HuH-7 (cell line): Measurements from ENCODE around the gene PER2.

Experiments used
- DNase-seq: peaks from one replicate; pipeline ENCODE4 v3.0.0; 2011; ENCODE audit warnings: low spot score

Gene PER2

DNA sequence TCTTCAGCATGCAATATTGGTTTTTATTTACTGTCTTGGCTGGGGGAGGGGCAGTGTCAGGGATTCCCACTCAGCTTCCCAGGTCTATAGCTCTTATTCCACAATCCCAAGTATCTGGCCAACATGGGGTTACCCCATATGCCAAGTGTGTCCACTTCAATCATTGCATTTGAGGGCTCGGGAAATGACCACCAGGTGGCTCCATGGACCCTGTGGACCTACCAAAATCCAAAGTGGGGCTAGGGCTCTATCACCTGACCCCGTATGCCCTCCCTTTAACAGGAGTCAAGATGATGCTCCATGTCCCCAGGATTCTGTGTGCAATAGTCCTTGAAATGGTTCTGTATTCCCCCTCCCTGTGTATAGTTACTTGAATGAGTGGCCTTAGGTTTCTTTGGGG, 19.8 kb upstream of the PER2 start:
- no peak for DNase-seq

DNA sequence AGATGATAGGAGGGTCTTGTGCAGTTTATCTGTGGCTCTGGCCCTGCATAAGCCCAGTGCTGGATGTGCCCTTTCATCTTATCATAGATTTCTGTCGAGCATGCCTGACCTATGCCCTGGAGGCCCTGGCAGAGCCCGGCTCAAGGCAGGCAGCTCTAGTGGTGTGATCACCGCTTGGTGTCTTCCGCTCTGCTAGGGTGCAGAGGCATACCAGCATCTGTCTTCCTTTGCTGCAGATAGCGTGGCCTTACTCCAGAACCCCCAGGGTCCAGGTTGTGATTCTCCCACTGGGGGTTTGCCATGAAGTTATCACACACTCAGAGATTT, 18.2 kb upstream of the PER2 start:
- no peak for DNase-seq

DNA sequence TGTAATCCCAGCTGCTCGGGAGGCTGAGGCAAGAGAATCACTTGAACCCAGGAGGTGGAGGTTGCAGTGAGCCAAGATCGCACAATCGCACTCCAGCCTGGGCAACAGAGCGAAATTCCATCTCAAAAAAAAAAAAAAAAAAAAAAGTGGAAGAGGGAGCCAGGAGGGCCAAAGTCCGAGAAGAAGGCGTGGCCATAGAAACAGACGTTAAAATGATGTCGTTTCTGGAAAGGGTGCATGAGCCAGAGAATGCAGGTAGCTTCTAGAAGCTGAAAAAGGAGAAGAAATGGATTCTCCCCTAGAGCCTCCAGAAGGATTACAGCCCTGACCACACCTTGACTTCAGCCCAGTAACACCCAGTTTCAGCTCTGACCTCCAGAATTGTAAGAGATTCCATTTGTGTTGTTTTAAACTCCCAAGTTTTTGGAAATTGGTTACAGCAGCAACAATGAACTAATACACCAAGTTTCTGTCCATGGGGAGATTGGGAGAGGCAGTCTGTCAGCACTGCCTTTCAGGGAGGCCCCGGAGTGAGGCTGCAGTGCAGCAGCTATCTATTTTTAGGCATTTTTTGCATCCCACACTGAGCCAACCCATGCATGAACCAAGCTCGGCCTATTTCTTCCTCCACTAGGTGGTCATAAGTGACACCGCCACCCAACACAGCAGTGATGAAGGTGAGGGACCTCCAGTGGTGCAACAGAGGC, 17.7 kb upstream of the PER2 start:
- DNase-seq = no peak

DNA sequence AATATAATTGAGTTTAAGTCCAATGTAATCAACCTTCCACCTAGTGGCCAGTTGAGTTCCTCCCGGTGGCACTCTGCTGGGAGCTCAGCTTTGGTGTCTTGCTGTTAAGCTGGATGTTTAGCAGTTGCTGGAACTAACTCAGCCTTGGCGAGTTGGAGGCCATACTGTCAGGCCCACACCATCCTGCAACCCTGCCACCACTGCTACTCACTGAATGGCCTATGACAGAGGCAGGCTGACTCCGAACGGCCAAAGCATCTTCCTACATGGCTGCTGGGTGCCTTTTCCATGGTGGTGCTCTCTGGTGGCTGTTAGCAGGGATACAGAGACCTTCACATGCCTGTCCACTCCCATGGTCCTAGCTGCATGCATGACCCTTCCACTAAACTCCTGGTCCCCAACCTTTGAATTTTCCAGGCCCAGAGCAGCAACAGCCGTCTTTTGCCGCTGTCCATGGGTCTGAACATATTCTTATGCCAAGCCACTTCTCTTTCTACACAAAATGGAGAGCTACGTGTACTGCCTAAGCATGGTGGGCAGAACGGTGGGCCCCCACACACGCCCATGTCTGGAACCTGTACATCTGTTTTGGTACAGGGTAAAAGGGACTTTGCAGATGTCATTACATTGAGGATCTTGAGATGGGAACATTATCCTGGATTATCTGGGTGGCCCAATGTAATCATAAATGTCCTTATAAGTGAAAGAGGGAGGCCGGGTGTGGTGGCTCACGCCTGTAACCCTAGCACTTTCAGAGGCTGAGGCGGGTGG, 16.9 kb upstream of the PER2 start:
- no peak for DNase-seq

DNA sequence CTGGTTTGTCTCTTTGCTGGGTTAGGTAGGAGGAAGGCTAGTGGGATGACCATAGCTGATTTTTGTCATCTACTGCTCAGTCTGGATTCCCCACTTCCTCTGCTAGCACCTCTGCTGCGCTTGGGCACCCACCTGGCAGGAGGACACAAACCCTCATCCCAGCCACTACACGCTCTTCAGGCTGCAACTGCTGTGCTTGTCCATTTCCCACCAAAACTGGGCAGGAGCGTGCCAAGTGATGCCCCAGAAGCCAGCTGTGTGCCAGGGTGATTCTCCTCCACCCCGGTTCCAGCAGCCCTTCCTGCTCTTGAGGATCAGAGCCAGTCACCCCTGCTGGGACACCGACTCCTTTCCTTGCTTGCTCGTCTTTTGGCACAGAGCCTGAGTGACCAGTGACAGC, 15.7 kb upstream of the PER2 start:
- no peak for DNase-seq

DNA sequence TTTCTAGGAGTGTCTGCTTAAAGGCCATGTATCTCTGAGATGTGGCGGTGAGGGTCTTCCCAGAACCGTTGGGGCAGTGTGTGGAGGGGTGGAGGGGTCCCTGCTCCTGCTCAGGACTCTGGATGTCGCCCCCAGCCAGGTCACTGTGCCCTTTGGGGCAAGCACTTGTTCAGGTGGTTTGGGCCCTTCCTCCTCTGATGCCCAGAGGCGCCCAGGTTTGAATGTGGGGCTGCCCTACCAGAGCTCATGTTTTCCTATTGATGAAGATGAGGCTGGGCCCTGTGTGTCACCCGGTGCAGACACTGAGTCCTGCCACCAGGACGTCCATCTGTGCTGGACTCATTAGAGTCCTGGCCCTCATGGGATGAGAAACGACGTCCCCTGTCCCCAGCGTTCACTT, 14.3 kb upstream of the PER2 start:
- no peak for DNase-seq

DNA sequence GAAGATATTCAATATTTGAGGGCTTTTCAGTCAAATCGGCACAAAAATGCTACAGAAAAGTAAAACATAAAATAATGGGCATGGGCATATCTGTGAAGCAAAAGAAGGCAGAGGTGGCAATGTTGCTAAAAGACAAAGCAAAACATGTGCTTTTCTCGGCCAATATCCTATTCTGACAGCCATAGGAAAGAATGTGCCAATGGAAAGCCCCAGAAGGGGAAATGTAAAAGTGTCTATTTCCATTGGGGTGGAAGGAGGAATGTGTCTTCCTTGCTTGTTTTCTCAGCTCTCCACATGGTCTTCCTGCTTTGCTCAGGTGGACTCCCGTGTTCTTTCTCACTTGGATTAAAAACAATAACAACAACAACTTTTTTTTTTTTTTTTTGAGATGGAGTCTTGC, 13.7 kb upstream of the PER2 start:
- DNase-seq = no peak

DNA sequence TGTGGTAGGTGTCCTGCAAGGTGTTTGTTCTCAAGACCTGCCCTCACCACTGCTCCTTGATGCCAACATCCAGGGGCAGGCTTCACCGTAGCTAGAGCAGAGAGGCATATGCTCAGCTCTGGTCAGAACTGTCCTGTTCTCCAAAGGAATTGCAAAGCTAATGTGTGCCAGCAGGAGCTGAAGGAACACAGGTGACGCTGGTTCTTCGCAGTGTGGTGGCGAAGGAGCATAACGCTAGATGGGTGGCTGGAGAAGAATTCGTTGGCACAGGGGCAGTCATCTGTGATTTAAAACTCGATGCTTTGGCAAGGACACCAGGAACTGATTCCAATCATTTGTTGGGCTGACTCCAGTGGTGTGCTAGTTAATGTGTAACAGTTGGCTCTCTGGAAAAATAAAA, 11.4 kb upstream of the PER2 start:
- no peak for DNase-seq

DNA sequence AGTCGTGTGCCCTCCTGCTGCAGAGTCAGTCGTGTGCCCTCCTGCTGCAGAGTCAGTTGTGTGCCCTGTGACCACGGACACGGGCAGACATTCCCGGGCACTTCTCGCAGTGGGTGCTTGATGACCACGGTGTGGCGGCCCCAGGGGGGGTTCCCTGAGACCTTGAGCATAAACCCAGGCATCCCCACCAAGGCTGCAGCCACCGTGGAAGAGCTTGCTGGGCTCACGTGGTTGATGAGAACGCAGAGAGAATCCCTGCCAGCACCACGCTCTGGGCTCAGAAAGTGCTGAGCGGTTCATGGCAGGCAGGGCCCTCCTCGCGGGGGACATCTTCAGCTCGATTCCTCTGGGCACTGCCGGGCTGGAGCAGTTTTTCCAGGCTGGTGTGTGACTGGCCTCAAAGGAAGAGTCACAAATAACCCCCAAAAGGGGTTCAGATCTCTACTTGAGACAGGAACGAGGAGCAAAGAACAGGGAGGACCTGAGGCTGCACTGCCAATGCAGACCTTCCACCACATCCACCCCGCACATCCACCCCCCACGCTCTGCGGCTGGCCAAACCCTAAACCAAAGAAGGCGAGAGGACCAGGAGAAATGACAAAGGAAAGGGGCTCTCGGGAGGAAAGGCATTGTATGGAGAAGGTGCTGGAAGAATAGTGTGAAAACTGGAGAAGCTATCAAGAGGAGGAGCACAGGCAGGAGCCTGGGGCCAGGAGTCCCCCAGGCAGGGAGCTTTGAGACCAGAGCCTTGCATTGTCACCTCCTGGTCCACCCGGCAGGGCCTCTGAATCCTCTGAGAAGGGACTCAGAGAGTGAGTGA, 8.4 kb upstream of the PER2 start:
- DNase-seq = no peak

DNA sequence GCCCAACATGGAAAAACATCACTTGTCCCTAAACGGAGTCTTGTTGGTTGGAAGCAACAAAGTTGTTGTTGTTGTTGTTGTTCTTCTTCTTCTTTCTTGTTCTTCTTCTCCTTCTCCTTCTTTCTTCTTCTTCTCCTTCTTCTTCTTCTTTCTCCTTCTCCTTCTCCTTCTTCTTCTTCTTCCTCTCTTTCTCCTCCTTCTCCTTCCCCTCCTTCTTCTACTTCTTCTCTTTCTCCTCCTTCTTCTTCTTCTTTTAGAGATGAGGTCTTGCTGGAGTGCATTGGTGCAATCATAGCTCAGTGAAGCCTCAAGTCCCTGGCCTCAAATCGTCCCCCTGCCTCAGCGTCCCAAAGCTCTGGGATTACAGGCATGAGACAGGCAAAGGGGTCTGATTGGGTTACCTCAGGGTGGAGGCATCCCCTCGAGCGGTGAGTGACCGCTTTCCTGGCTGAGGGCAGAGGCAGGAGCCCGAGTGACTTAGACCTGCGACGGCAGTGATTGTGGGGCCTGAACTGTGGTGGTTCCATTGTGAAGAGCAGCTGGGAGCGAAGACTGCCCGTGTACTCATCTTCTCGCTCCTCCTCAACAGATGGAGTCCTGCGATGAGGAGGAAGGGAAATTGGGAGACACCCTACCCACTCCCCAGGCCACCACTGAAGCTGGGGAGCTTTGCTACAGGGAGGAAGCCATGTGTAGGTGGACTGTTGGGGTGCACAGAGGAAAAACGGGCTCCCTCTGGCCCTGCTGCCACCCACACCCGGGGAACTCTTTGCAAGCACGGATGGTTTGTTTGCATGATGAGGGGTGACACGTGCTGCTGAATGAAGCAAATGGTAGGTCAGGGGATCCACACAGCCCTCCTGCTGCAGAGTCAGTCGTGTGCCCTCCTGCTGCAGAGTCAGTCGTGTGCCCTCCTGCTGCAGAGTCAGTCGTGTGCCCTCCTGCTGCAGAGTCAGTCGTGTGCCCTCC, 7.0 kb upstream of the PER2 start:
- no peak for DNase-seq

DNA sequence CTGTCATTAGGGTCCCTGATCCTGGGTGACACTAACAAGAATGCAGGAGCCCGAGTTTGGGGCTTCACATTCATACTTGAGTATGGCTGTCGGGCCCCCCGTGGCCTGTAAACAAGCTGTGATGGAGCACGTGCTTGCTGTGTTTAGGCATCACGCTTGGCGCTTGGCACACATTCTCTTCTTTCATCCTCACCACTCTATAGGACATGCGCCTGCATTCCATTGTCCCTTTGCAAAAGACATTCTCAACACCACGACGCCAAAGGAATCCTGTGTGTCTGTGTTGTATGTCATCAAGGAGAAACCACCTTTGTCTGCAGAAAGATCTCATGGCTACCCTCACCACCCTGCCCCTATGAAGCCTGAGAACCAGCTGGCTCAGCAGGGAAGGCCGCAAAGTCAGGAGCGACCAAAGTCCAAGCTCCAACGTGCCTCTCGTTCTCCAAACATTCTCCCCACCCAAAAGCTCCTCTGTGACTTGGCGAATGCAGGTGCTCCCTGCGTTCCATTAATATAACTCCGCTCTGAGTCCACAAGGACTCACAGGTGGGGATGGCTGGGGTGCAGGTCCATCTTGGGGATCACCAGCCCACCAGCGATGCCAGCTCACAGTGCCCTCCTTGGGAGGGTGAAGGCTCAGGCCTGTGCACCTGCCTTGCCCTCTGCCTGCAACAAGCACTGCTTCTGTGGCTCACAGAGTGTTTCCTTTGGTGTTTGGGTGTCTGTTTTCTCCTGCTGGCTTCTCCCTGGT, 6.2 kb upstream of the PER2 start:
- DNase-seq = peak; percentile 50

DNA sequence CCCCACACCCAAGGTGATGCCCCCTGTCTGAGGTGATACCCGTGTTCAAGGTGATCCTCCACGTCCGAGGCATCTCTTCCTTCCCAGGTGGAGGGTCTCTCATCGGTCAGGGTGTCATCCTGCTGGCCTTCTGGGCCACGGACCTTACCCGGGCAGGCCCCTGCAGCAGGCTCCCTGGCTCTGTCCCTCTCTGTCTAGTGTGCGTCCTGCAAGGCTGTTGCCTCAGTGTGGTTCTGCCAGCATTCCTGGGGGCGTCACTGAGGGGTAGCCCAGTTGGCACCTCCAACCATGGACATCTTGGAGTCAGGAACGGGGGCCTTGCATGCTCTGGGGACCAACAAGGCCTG, 5.6 kb upstream of the PER2 start:
- no peak for DNase-seq

DNA sequence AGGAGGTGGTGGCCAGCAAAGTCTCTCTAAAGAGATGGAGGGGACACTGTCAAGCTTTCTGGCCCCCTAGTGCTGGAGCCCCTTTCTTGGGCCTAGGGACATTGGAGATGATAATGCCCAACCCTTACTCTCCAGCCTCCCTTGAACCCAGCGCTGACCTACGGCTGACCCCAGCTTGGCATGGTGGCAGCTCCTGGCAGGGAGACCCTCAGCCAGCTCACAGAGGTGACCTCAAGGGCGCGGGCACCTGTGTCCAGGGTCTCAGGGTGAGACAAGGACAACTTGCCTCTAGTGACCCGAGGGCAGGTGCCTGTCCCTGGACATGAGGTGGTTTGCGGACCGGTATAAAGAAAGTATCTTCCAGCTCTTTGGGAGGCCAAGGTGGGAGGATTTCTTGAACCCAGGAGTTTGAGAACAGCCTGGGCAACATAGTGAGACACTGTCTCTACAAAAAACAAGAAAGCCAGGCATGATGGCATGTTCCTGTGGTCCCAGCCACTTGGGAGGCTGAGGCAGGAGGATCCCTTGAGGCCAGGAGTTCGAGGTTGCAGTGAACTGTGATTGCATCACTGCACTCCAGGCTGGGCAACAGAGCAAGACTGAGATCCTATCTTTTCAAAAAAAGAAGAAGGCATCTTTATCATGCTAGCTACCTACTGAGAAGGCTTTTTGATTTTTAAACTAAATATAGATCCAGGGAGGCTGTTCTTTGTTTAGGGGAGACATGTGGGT, 3.3 kb upstream of the PER2 start:
- DNase-seq = no peak

DNA sequence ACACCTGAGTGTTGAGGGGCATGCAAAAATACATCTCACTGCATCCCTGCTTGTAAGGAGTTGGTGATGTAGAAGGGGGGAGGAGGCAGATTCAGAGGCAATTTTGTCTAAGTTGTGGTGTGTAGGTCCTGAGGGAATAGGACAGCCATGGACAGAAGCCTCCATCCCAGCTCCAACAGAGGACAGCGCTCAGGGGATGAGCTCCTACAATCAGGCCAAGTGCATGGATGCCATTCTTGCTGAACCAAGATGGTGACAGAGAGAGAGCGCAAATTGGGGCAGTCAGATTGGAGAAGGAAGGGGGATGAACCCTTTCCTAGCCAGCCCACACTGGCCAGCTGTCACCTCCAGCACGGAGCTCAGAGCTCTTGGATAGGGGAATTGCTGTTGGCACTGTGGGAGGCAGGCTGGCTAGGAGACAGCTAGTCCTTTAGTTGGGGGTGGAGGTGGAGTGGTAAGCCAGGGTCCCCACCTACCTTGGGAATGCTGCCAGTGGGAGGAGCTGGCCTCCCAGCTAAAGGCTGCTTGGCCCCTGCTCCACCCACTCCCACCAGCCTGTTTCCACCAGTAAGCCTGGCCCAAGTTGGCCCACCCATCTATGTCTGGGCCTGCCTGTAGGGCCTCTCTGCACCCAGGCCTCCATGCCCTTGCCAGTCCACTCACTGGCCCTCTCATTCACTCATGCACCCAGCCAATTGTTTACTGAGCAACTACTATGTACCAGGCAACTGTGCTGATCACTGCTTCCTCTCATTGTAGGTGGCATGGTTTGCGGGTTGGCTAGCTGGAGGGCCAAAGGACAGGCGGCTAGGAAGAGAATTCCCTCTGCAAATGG, 2.5 kb upstream of the PER2 start:
- no peak for DNase-seq

DNA sequence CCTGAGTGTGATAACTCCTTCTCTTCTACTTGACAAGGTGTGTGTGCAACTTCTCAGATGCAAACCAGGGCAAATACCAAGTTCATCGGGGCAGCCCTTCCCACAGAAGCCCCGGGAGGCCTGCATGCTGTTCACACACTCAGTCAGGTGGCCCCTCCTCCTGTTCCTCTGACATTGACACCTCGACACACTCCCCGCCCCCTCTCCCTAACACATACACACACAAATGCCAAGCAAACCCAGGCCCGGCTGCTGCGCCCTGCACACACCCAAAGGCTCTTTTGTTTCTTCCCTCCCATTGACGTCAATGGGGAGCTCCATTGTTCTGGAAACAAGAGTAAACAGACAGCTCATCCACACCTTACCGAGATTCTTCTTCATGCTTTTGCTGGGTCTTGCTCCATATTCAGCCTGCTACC, 1.7 kb upstream of the PER2 start:
- DNase-seq = no peak

DNA sequence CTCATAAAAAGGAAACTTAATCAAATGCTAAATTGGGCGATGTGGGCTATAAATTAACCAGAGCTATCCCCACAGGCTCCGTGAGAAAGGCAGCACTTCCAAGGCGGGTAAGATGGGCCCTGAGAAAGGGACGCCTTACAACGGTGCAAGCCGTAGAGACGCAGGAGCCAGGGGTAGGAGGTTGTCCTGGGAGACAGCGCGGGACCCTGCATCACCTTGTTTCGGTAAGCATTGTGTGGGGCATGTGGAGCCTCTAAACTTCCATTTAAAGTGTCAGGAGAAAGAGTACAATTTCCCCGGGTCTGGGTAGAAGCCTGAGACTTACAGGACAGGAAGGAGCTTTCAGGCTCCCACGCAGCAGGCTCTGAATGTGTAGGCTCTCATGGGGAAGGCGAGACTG, 1.2 kb upstream of the PER2 start:
- no peak for DNase-seq

DNA sequence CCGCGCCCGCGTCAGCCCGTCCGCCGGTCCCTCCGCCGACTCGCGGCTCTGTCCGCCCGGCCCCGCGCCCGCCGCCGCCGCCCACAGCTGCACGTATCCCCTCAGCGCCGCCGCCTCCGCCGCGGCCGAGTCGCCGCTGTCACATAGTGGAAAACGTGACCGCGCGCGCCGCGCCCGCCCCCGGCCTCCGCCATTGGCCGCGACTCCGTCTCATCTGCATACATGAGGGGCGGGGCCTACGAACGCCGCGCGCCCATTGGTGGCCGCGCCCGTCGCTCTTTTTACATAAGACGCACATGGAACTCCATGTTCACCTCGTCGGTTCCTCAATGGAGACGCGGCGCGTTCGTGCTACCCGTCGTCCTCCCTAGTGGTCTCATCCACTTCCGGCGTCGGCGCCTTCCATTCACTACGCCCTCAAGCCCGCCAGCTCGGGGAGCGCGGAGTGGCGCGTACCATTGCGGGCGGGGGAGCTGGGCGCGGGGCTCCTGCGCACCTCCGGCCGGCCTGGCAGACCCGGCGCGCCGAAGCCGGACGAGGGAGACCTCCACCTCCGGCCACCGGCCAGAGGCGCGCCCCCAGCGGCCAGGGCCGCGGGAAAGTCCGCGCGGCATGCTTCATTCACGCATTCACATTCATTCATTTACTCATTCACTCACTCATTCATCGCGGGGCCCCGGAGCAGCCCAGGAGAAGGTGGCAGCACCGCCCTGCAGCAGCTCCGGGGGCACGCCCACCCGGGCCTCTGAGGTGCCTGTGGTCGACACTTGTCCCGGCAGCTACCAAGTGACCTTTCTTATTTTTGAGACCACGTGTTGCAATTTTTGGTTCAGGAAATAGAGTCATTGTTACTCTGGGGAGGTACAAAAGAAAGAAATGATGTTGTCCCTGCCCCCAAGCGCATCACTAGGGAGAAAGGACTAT, 502 bp upstream of the PER2 start:
- peak; percentile 89 for DNase-seq

DNA sequence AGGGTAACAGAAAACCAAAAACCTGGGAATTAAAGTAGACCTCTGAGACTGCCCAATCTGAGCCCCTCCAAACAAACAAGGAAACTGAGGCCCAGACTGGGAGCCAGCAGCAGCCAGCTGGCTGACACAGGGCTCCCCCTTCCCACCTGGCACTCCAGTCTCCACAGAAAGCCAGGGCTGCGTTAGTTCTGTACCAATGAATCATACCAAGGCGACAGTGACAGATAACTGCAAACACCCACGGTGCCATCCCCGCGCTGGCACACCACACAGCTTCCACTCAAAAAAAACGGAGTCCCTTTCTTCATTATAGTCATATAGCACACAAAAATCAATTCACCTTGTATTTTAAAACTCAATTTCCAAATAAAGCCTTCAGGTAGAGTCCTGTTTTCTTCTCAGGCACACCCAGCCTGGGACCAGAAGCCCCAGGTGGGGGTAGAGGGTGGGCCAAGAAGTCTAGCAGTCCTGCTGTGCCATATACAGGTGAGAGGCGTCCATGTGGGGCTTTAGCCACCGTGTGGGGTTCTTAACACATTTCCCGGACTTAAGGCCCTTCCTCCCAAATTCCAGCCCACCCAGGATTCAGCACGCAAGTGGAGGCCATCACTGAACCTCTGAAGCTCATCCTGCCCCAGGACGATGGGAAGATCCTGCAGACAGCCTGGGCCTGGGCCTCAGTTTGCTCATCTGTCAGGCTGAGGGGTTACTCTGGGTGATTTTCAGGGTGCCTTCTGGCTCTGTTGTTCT, 1.2 kb downstream of the PER2 start:
- DNase-seq = no peak
